Measurements from ENCODE around the gene ZBTB16. TPM values are rescaled to one million over a fixed set of nuclear protein-coding genes. Genes with fewer than 3 reads are reported as not detected.

Gene ZBTB16
- total RNA-seq, 1 donor from 2014 or later: 171 TPM

GRCh38 chr11:114075344-114075610, 15.8 kb downstream of the ZBTB16 start:
- H3K27me3 ChIP-seq (ENCODE audit: low read depth): no peaks in the 10 kb centered on the region
- peaks cover 100% of the 10 kb centered on the region for H3K4me1 ChIP-seq
- no peak for ATAC-seq
- no peaks in the 10 kb centered on the region for H3K9me3 ChIP-seq
- H3K27ac ChIP-seq: peak overlapping the region; percentile 26
- H3K36me3 ChIP-seq: peaks cover 87% of the 10 kb centered on the region
- peak overlapping the region; percentile 26 for H3K4me3 ChIP-seq
- intact Hi-C loops (cut with DNase I): no loop called here
- DNase-seq: no peak
- no peak for TF ChIP-seq CTCF (IDR thresholded peaks at IDR 0.05)

GRCh38 chr11:114075891-114076441, 16.5 kb downstream of the ZBTB16 start:
- Histone ChIP-seq H3K4me3 (peak overlapping the region; percentile 26), H3K4me1 (peaks cover 100% of the 10 kb centered on the region), H3K27me3 (ENCODE audit: low read depth) (no peaks in the 10 kb centered on the region), H3K9me3 (no peaks in the 10 kb centered on the region), H3K36me3 (peaks cover 80% of the 10 kb centered on the region), H3K27ac (peak overlapping the region; percentile 26)
- no peak for DNase-seq
- ATAC-seq: no peak
- peak; percentile 54 for TF ChIP-seq CTCF (IDR thresholded peaks at IDR 0.05)
- intact Hi-C loops (cut with DNase I): no loop called here

- Histone ChIP-seq H3K9me3 (no peaks in the 10 kb centered on the region), H3K36me3 (peaks cover 70% of the 10 kb centered on the region), H3K27ac (peak overlapping the region; percentile 5), H3K4me1 (peaks cover 100% of the 10 kb centered on the region), H3K27me3 (ENCODE audit: low read depth) (no peaks in the 10 kb centered on the region), H3K4me3 (peak overlapping the region; percentile 26)
- TF ChIP-seq CTCF (IDR thresholded peaks at IDR 0.05): no peak
- DNase-seq (no peak), ATAC-seq (no peak)
- intact Hi-C loops (cut with DNase I): no loop called here
Observed at GRCh38 chr11:114076921-114077331, 17.4 kb downstream of the ZBTB16 start.

- TF ChIP-seq CTCF (IDR thresholded peaks at IDR 0.05): no peak
- intact Hi-C loops (cut with DNase I): no loop called here
- Histone ChIP-seq H3K4me1 (peaks cover 100% of the 10 kb centered on the region), H3K27ac (peak overlapping the region; percentile 5), H3K9me3 (no peaks in the 10 kb centered on the region), H3K4me3 (peak overlapping the region; percentile 26), H3K36me3 (peaks cover 76% of the 10 kb centered on the region), H3K27me3 (ENCODE audit: low read depth) (no peaks in the 10 kb centered on the region)
- no peak for ATAC-seq
- no peak for DNase-seq
Observed at GRCh38 chr11:114077482-114078305, 18.2 kb downstream of the ZBTB16 start.

GRCh38 chr11:114078423-114078822, 18.9 kb downstream of the ZBTB16 start:
- Histone ChIP-seq H3K27ac (peak overlapping the region; percentile 44), H3K27me3 (ENCODE audit: low read depth) (no peaks in the 10 kb centered on the region), H3K4me3 (no peak overlapping the region), H3K9me3 (no peaks in the 10 kb centered on the region), H3K36me3 (peaks cover 76% of the 10 kb centered on the region), H3K4me1 (peaks cover 100% of the 10 kb centered on the region)
- ATAC-seq: no peak
- intact Hi-C loops (cut with DNase I): no loop called here
- DNase-seq: no peak
- TF ChIP-seq CTCF (IDR thresholded peaks at IDR 0.05): no peak

Data from lower lobe of right lung (tissue), 2 donors.